ENCODE data around the gene FHAD1. TPM values are rescaled to one million over a fixed set of nuclear protein-coding genes. Genes with fewer than 3 reads are reported as not detected.
A peak's percentile ranks its signal among the peaks of the same experiment; 100 is the strongest.

FHAD1 gene
- polyA plus RNA-seq, 3 donors = 0.67 to 0.69 TPM; not detected in 1

DNA sequence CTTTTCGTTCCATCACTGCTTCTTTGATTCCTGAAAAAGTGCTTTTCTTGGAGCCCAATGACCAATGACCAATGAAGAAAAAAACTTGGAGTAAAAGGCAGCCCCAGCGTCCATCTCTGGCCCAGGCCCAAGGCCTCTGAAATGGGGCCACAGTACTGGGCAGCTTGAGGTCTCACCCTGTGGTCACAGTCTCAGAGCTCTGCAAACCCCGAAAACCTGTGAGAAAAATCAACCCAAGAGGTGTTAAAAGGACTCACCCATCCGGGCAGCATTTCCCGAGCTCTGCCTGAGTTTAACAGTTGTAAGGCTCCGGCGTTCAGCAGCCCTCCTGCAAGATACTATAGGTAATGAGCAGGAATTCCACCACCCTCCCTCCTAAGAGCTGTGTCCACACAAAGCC lies 160.6 kb downstream of the FHAD1 start:
- H3K27me3 ChIP-seq (ENCODE audit: control insufficient read depth in 2 of 2, insufficient read depth in 2 of 2, low read length in 2 of 2) = peaks cover 0 to 16% of the 10 kb centered on the region in 2 donors
- H3K79me2 ChIP-seq (ENCODE audit: insufficient read depth, low read length) = peaks cover 29% of the 10 kb centered on the region
- no peak for DNase-seq
- peaks cover 26% of the 10 kb centered on the region for H4K20me1 ChIP-seq (ENCODE audit: insufficient read depth, low read length)
- no peak overlapping the region for H3K4me3 Mint-ChIP-seq
- H2AFZ ChIP-seq (ENCODE audit: insufficient read depth, low read depth, low read length, poor library complexity, severe bottlenecking) = no peak overlapping the region
- H3K4me1 Mint-ChIP-seq = peaks cover 16% of the 10 kb centered on the region
- peaks cover 0 to 5% (median 0%) of the 10 kb centered on the region in 7 donors for H3K9me3 Mint-ChIP-seq
- peaks cover 16 to 19% of the 10 kb centered on the region in 2 donors for H3K36me3 Mint-ChIP-seq
- H3K27ac ChIP-seq (ENCODE audit: low read depth in 1 of 2, low read length in 2 of 2) = no peak overlapping the region
- H3K4me3 ChIP-seq (replicated peaks in 1 of 3; ENCODE audit: low read depth in 2 of 3, low read length in 3 of 3) = no peak overlapping the region
- H3K4me2 ChIP-seq (replicated peaks; ENCODE audit: extremely low read depth, low read length, poor library complexity, severe bottlenecking) = no peak overlapping the region
- 92% methylated on average over 3 of the region's 7 CpGs for WGBS (ENCODE audit: insufficient coverage)
- intact Hi-C loops (cut with micrococcal nuclease) = no loop called here
- peak overlapping the region in 3 of 7 donors; percentile 13 to 76 (median 68) for H3K27ac Mint-ChIP-seq
- H3K36me3 ChIP-seq (replicated peaks in 1 of 2; ENCODE audit: control insufficient read depth in 1 of 2, insufficient read depth in 2 of 2, low read length in 2 of 2) = peaks cover 0 to 3% of the 10 kb centered on the region in 2 donors
- TF ChIP-seq, protein P1, sequence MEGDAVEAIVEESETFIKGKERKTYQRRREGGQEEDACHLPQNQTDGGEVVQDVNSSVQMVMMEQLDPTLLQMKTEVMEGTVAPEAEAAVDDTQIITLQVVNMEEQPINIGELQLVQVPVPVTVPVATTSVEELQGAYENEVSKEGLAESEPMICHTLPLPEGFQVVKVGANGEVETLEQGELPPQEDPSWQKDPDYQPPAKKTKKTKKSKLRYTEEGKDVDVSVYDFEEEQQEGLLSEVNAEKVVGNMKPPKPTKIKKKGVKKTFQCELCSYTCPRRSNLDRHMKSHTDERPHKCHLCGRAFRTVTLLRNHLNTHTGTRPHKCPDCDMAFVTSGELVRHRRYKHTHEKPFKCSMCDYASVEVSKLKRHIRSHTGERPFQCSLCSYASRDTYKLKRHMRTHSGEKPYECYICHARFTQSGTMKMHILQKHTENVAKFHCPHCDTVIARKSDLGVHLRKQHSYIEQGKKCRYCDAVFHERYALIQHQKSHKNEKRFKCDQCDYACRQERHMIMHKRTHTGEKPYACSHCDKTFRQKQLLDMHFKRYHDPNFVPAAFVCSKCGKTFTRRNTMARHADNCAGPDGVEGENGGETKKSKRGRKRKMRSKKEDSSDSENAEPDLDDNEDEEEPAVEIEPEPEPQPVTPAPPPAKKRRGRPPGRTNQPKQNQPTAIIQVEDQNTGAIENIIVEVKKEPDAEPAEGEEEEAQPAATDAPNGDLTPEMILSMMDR (IDR thresholded peaks at IDR 0.05) = no peak
- H3K27me3 Mint-ChIP-seq (ENCODE audit: low read depth in 3 of 3) = peaks cover 8 to 23% (median 18%) of the 10 kb centered on the region in 3 donors
- peaks cover 11 to 13% of the 10 kb centered on the region in 2 donors for H3K4me1 ChIP-seq (ENCODE audit: control insufficient read depth in 1 of 2, insufficient read depth in 2 of 2, low read length in 2 of 2)
- no peak overlapping the region for H3K9ac ChIP-seq (ENCODE audit: insufficient read depth, low read length, poor library complexity, severe bottlenecking)
- no peaks in the 10 kb centered on the region for H3K9me3 ChIP-seq (replicated peaks in 1 of 2; ENCODE audit: control insufficient read depth in 1 of 2, insufficient read depth in 1 of 2, low read length in 2 of 2)

DNA sequence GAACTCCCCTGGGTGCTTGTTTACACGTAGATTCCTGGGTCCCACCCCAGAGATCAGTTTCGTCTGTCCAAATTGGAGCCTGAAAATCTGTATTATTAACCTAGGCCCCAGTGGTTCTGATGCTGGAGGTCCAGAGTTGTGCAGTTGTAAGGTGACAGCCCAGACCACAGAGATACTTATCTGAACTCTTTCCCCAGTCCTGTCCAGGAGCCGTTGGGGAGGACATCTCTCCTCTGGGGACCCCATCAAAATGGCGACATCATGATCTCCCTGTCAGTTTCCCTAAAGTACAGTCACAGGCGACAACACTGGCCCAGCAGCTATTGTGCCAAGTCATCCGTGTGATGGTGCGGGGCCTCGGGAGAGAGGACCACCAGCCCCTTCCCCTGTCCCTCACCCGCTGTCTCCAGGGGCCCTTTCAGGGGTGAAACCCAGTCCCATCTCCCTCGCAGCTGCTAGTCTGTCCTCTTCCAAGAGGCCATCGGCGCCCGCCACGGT lies 161.9 kb downstream of the FHAD1 start:
- peak overlapping the region; percentile 96 for H3K9ac ChIP-seq (ENCODE audit: insufficient read depth, low read length, poor library complexity, severe bottlenecking)
- H3K4me3 ChIP-seq (replicated peaks in 1 of 3; ENCODE audit: low read depth in 2 of 3, low read length in 3 of 3) = peak overlapping the region; percentile 43 to 100 (median 92)
- peak overlapping the region; percentile 85 to 98 (median 96) for H3K27ac Mint-ChIP-seq
- H3K9me3 ChIP-seq (replicated peaks in 1 of 2; ENCODE audit: control insufficient read depth in 1 of 2, insufficient read depth in 1 of 2, low read length in 2 of 2) = no peaks in the 10 kb centered on the region
- peaks cover 13 to 16% of the 10 kb centered on the region in 2 donors for H3K36me3 ChIP-seq (replicated peaks in 1 of 2; ENCODE audit: control insufficient read depth in 1 of 2, insufficient read depth in 2 of 2, low read length in 2 of 2)
- H2AFZ ChIP-seq (ENCODE audit: insufficient read depth, low read depth, low read length, poor library complexity, severe bottlenecking) = peak overlapping the region; percentile 60
- TF ChIP-seq, protein P1 (IDR thresholded peaks at IDR 0.05) = no peak
- H3K27me3 ChIP-seq (ENCODE audit: control insufficient read depth in 2 of 2, insufficient read depth in 2 of 2, low read length in 2 of 2) = peaks cover 0 to 16% of the 10 kb centered on the region in 2 donors
- peaks cover 26 to 32% of the 10 kb centered on the region in 2 donors for H3K36me3 Mint-ChIP-seq
- H3K27ac ChIP-seq (ENCODE audit: low read depth in 1 of 2, low read length in 2 of 2) = peak overlapping the region; percentile 45 to 95
- DNase-seq = peak in 2 of 3 donors; percentile 72 to 89
- 29% methylated on average over 14 of the region's 14 CpGs for WGBS (ENCODE audit: insufficient coverage)
- peaks cover 0 to 5% (median 0%) of the 10 kb centered on the region in 7 donors for H3K9me3 Mint-ChIP-seq
- H3K4me1 Mint-ChIP-seq = peaks cover 29% of the 10 kb centered on the region
- peak overlapping the region; percentile 73 to 85 for H3K4me3 Mint-ChIP-seq
- H3K79me2 ChIP-seq (ENCODE audit: insufficient read depth, low read length) = peaks cover 42% of the 10 kb centered on the region
- H4K20me1 ChIP-seq (ENCODE audit: insufficient read depth, low read length) = peaks cover 40% of the 10 kb centered on the region
- intact Hi-C loops (cut with micrococcal nuclease) = no loop called here
- peak overlapping the region; percentile 84 for H3K4me2 ChIP-seq (replicated peaks; ENCODE audit: extremely low read depth, low read length, poor library complexity, severe bottlenecking)
- peaks cover 25 to 26% of the 10 kb centered on the region in 2 donors for H3K4me1 ChIP-seq (ENCODE audit: control insufficient read depth in 1 of 2, insufficient read depth in 2 of 2, low read length in 2 of 2)
- peaks cover 8 to 21% (median 18%) of the 10 kb centered on the region in 3 donors for H3K27me3 Mint-ChIP-seq (ENCODE audit: low read depth in 3 of 3)
